NCI-H2196 treated with DMSO at 0.1 percent for 48 hours (cell line): ENCODE results near the gene CYTIP.
"Not testable (repeated sequence)": the region's sequence is repeated elsewhere in the genome, so short reads cannot be mapped to it uniquely, and the experiment has no call there.

Experiments
- DNase-seq: peaks from one replicate; lab custom pipeline; 2025; ENCODE audit not compliant: unreplicated experiment; lab: John Stamatoyannopoulos, UW

The CYTIP gene

GRCh38 chr2:157386247-157386646, 57.6 kb downstream of the CYTIP start:
- DNase-seq: no peak

- DNase-seq: no peak
Measured at GRCh38 chr2:157377861-157378260, 66.0 kb downstream of the CYTIP start.

- DNase-seq: no peak
Measured at GRCh38 chr2:157376041-157376440, 67.8 kb downstream of the CYTIP start.

GRCh38 chr2:157375384-157375783, 68.5 kb downstream of the CYTIP start:
- DNase-seq: no peak

- DNase-seq: not testable (repeated sequence)
Measured at GRCh38 chr2:157368508-157368907, 75.4 kb downstream of the CYTIP start.

- DNase-seq: no peak
Measured at GRCh38 chr2:157367704-157368103, 76.2 kb downstream of the CYTIP start.
